Measurements from ENCODE around the gene CAMK1D.

DNA sequence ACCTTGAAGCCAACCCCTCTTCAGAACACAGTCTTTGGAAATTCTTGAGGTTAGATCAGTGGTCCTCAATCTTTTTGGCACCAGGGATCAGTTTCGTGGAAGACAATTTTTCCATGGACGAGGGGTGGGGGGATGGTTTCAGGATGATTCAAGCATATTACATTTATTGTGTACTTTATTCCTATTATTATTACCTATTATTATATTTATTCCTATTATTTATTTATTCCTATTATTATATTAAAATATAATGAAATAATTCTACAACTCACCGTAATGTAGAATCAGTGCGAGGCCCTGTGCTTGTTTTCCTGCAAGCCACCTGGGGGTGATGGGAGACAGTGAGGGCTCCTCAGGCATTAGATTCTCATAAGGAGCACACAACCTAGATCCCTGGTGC, 17.9 kb downstream of the CAMK1D start:
- TF ChIP-seq CTCF (optimal IDR thresholded peaks at IDR 0.05 in 1 of 3, IDR thresholded peaks at IDR 0.05 in 1 of 3, conservative IDR thresholded peaks at IDR 0.05 in 1 of 3; ENCODE audit: extremely low read depth in 1 of 3, insufficient read depth in 2 of 3, low read length in 3 of 3) (no peak), EZH2 (IDR thresholded peaks at IDR 0.05; ENCODE audit: low read length) (no peak)

Data from keratinocyte (primary cell).